CD14-positive monocyte (primary cell): ENCODE data around the gene RHOH. TPM values are rescaled to one million over a fixed set of nuclear protein-coding genes. Genes with fewer than 3 reads are reported as not detected.
A peak's percentile ranks its signal among the peaks of the same experiment; 100 is the strongest.

ENCODE experiments used
- DNase-seq, 3 donors: peaks; one replicate each; pipeline ENCODE4 v3.0.0-alpha.2; 2011 to 2022
- H2AFZ ChIP-seq: 2 replicates; pipeline ENCODE4 v1.6.0; 2012; ENCODE audit warnings: mild to moderate bottlenecking, low read depth, low read length, inconsistent platforms; ENCODE audit not compliant: insufficient read depth, poor library complexity, severe bottlenecking
- H3K27ac ChIP-seq, 2 donors: 1 replicate in 1 of 2; 2 replicates in 1 of 2; pipeline ENCODE4 v1.5.1; 2012 to 2013; ENCODE audit warnings: low read length in 2 of 2, control low read depth in 1 of 2, inconsistent platforms in 1 of 2, low read depth in 1 of 2, mild to moderate bottlenecking in 1 of 2
- H3K27me3 ChIP-seq, 2 donors: one replicate each; pipeline versions ENCODE4 v1.6.0 to v1.6.1; 2011 to 2013; ENCODE audit warnings: low read length in 2 of 2; ENCODE audit not compliant: control insufficient read depth in 2 of 2, insufficient read depth in 2 of 2
- H3K36me3 ChIP-seq, 2 donors: replicated peaks in 1 of 2; 1 replicate in 1 of 2; 2 replicates in 1 of 2; pipeline versions ENCODE4 v1.5.1 to v1.6.1; 2012 to 2013; ENCODE audit warnings: low read length in 2 of 2, control low read depth in 1 of 2, inconsistent platforms in 1 of 2, mild to moderate bottlenecking in 1 of 2; ENCODE audit not compliant: insufficient read depth in 2 of 2, control insufficient read depth in 1 of 2
- H3K4me1 ChIP-seq, 2 donors: 1 replicate in 1 of 2; 2 replicates in 1 of 2; pipeline versions ENCODE4 v1.5.1 to v1.6.1; 2012 to 2013; ENCODE audit warnings: low read length in 2 of 2, control low read depth in 1 of 2, inconsistent platforms in 1 of 2, mild to moderate bottlenecking in 1 of 2, moderate library complexity in 1 of 2; ENCODE audit not compliant: insufficient read depth in 2 of 2, control insufficient read depth in 1 of 2
- H3K4me2 ChIP-seq: replicated peaks from 2 replicates; pipeline ENCODE3; 2012; ENCODE audit warnings: low read length, moderate library complexity, mild to moderate bottlenecking; ENCODE audit not compliant: poor library complexity, severe bottlenecking; ENCODE audit errors: extremely low read depth
- H3K4me3 ChIP-seq, 3 experiments: fragments of 200-600 bp in 1 of 3; sonication (generic) in 1 of 3; replicated peaks in 1 of 3; 1 replicate in 2 of 3; 2 replicates in 1 of 3; pipeline ENCODE4 v1.5.1; 2011 to 2013; ENCODE audit warnings: low read length in 3 of 3, mild to moderate bottlenecking in 3 of 3, control low read depth in 2 of 3, low read depth in 2 of 3, inconsistent platforms in 1 of 3, moderate library complexity in 1 of 3
- H3K79me2 ChIP-seq: 2 replicates; pipeline ENCODE4 v1.6.0; 2012; ENCODE audit warnings: mild to moderate bottlenecking, control low read depth, inconsistent platforms, low read length, moderate library complexity; ENCODE audit not compliant: insufficient read depth
- H3K9ac ChIP-seq: 2 replicates; pipeline ENCODE4 v1.6.0; 2017; ENCODE audit warnings: low read length, mild to moderate bottlenecking; ENCODE audit not compliant: insufficient read depth, poor library complexity, severe bottlenecking
- H3K9me3 ChIP-seq, 2 donors: replicated peaks in 1 of 2; 1 replicate in 1 of 2; 2 replicates in 1 of 2; pipeline versions ENCODE4 v1.5.1 to v1.6.1; 2012 to 2013; ENCODE audit warnings: low read length in 2 of 2, control low read depth in 1 of 2; ENCODE audit not compliant: control insufficient read depth in 1 of 2, insufficient read depth in 1 of 2
- H4K20me1 ChIP-seq: 2 replicates; pipeline ENCODE4 v1.6.0; 2012; ENCODE audit warnings: mild to moderate bottlenecking, low read length, control low read depth, moderate library complexity; ENCODE audit not compliant: insufficient read depth
- H3K27ac Mint-ChIP-seq, 7 donors: one replicate each; pipeline ENCODE4 v1.8.0; 2020; ENCODE audit warnings: mild to moderate bottlenecking in 7 of 7, mixed read lengths in 7 of 7, moderate library complexity in 6 of 7, inconsistent platforms in 2 of 7
- H3K27me3 Mint-ChIP-seq, 3 donors: one replicate each; pipeline ENCODE4 v1.8.0; 2021 to 2022; ENCODE audit warnings: low read depth in 3 of 3, mild to moderate bottlenecking in 3 of 3, mixed read lengths in 3 of 3, moderate library complexity in 3 of 3, inconsistent platforms in 1 of 3
- H3K36me3 Mint-ChIP-seq, 2 donors: one replicate each; pipeline ENCODE4 v1.8.0; 2020; ENCODE audit warnings: mixed read lengths in 2 of 2, inconsistent platforms in 1 of 2, mild to moderate bottlenecking in 1 of 2
- H3K4me1 Mint-ChIP-seq: one replicate; pipeline ENCODE4 v1.8.0; 2020; ENCODE audit warnings: mild to moderate bottlenecking, mixed read lengths
- H3K4me3 Mint-ChIP-seq, 2 donors: one replicate each; pipeline ENCODE4 v1.8.0; 2020; ENCODE audit warnings: mild to moderate bottlenecking in 2 of 2, mixed read lengths in 2 of 2, moderate library complexity in 1 of 2
- H3K9me3 Mint-ChIP-seq, 7 donors: one replicate each; pipeline ENCODE4 v1.8.0; 2020 to 2022; ENCODE audit warnings: mixed read lengths in 7 of 7, mild to moderate bottlenecking in 6 of 7, moderate library complexity in 6 of 7, inconsistent platforms in 2 of 7
- WGBS: methylation state at CpG from one replicate; pipeline ENCODE4 v1.1.5; 2013; ENCODE audit warnings: missing lambda C conversion rate; ENCODE audit not compliant: insufficient coverage; 5-methylcytosine and 5-hydroxymethylcytosine counted together
- intact Hi-C, 2 donors: fragments of 100-400 bp; cut with micrococcal nuclease; formaldehyde crosslinking; loops; one replicate each; pipeline versions ENCODE4 v1.15.0 to v1.15.1; 2023
- polyA plus RNA-seq, 3 donors: library from polyadenylated mRNA; depleted of rRNA in 1 of 3; unstranded in 2 of 3; stranded (reverse) in 1 of 3; fragments of 300-500 nt in 2 of 3; fragments of >200 nt in 1 of 3; fragmentation: Illumina TruSeq in 2 of 3; gene quantifications; 1 replicate in 2 of 3; 2 replicates in 1 of 3; pipeline ENCODE4 v1.2.3, GENCODE V29; 2012 to 2021
- TF ChIP-seq, protein P1 (sequence below): fragments of 200-600 bp; IDR thresholded peaks from one replicate; pipeline ENCODE4 v1.8.0; 2022; ENCODE audit warnings: antibody characterized with exemption, mild to moderate bottlenecking

RHOH gene
- polyA plus RNA-seq, 3 donors: 0.16 to 1.4 (median 1.2) TPM

DNA sequence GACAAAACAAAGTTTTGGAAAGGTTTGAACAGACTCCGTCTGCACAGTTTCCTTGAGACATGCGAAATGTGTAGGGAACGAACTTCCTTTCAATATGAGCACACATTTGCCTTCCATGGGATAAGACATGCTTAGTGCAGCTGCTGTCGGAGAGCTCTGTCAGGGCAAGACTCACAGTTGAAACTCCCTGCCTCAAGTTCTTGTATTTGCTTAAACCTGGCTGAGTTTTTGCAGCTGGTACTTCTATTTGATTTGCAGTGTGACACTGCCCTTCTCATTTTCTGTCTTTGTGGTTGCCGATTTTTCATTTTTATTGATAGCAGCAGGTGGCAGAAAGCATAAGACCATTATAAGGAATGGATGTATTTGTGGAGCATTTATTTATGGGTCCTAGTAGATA is 18.2 kb upstream of the RHOH start:
- Histone ChIP-seq H3K79me2 (no peaks in the 10 kb centered on the region), H3K27me3 (no peaks in the 10 kb centered on the region), H3K27ac (no peak overlapping the region), H3K9ac (no peak overlapping the region), H3K4me1 (peaks cover 10 to 17% of the 10 kb centered on the region in 2 donors), H4K20me1 (no peaks in the 10 kb centered on the region), H3K4me3 (no peak overlapping the region), H3K4me2 (no peak overlapping the region), H2AFZ (no peak overlapping the region), H3K9me3 (no peaks in the 10 kb centered on the region), H3K36me3 (no peaks in the 10 kb centered on the region)
- peaks cover 0 to 1% (median under 1%) of the 10 kb centered on the region in 3 donors for H3K27me3 Mint-ChIP-seq
- H3K36me3 Mint-ChIP-seq: peaks cover 0 to 2% of the 10 kb centered on the region in 2 donors
- H3K4me1 Mint-ChIP-seq: peaks cover 21% of the 10 kb centered on the region
- DNase-seq: no peak
- 89% methylated on average over 5 of the region's 5 CpGs for WGBS
- intact Hi-C loops: no loop called here
- TF ChIP-seq, protein P1, sequence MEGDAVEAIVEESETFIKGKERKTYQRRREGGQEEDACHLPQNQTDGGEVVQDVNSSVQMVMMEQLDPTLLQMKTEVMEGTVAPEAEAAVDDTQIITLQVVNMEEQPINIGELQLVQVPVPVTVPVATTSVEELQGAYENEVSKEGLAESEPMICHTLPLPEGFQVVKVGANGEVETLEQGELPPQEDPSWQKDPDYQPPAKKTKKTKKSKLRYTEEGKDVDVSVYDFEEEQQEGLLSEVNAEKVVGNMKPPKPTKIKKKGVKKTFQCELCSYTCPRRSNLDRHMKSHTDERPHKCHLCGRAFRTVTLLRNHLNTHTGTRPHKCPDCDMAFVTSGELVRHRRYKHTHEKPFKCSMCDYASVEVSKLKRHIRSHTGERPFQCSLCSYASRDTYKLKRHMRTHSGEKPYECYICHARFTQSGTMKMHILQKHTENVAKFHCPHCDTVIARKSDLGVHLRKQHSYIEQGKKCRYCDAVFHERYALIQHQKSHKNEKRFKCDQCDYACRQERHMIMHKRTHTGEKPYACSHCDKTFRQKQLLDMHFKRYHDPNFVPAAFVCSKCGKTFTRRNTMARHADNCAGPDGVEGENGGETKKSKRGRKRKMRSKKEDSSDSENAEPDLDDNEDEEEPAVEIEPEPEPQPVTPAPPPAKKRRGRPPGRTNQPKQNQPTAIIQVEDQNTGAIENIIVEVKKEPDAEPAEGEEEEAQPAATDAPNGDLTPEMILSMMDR: no peak
- peak overlapping the region in 1 of 7 donors; percentile 26 for H3K27ac Mint-ChIP-seq
- H3K4me3 Mint-ChIP-seq: no peak overlapping the region
- H3K9me3 Mint-ChIP-seq: peaks cover 0 to 3% (median 0%) of the 10 kb centered on the region in 7 donors

DNA sequence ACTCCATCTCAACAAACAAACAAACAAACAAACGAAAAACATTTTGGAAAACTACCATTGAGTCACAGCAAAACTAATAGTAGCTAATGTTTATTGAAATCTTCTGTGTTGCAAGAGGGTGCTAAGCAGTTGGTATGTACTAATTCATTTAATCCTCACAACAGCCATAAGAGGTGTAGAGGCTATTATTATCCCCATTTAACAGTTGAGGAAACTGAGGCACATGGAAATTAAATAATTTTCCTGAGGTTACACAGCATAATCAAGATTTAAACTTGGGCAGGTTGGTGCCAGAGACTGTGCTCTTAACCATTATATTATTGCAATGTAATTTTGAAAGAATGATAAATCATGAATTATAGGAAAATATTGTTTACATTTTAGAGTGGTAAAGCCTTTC is 17.5 kb upstream of the RHOH start:
- Mint-ChIP-seq H3K27ac (no peak overlapping the region), H3K36me3 (peaks cover 0 to 2% of the 10 kb centered on the region in 2 donors), H3K9me3 (peaks cover 0 to 3% (median 0%) of the 10 kb centered on the region in 7 donors), H3K4me1 (peaks cover 24% of the 10 kb centered on the region), H3K4me3 (no peak overlapping the region), H3K27me3 (peaks cover 0 to 3% (median 0%) of the 10 kb centered on the region in 3 donors)
- no CpG with 5 or more reads among the region's 1 CpG for WGBS
- no peak for DNase-seq
- Histone ChIP-seq H3K9me3 (no peaks in the 10 kb centered on the region), H4K20me1 (no peaks in the 10 kb centered on the region), H3K4me3 (no peak overlapping the region), H3K36me3 (no peaks in the 10 kb centered on the region), H3K9ac (no peak overlapping the region), H2AFZ (no peak overlapping the region), H3K4me2 (no peak overlapping the region), H3K27me3 (no peaks in the 10 kb centered on the region), H3K4me1 (peaks cover 10 to 22% of the 10 kb centered on the region in 2 donors), H3K27ac (no peak overlapping the region), H3K79me2 (no peaks in the 10 kb centered on the region)
- intact Hi-C loops: no loop called here
- TF ChIP-seq, protein P1: no peak
